ENCODE results near the gene BCAS3.

BCAS3 gene

GRCh38 chr17:60901242-60901641 is 223.6 kb downstream of the BCAS3 start:
- TF ChIP-seq CTCF (IDR thresholded peaks at IDR 0.05; ENCODE audit: control insufficient read depth, insufficient read depth, low read depth, low read length, missing control alignments): no peak
- no peak overlapping the region for H3K4me3 ChIP-seq (ENCODE audit: control insufficient read depth, low read depth, low read length)
- no peak for DNase-seq (ENCODE audit: low read depth)

DNA sequence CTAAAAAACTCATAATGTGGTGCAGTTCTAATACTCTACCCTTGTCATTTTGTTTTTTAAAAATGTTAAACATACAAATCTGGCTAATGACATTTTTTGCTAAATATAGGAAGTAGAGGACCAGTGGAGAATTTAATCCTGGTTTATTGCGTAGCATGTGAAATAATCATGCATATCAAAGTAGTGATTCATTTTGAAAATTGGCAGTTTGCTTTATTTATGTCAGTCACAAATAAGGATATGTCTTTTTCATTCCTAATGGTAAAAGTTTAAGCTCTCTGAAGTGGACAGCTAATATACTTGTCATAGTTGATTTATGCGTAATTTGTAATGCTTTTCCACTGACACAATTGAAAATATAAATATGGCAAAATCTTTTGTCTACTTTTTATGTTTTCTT is 224.2 kb downstream of the BCAS3 start:
- no peak overlapping the region for H3K4me3 ChIP-seq (ENCODE audit: control insufficient read depth, low read depth, low read length)
- no peak for TF ChIP-seq CTCF (IDR thresholded peaks at IDR 0.05; ENCODE audit: control insufficient read depth, insufficient read depth, low read depth, low read length, missing control alignments)
- peak; percentile 32 for DNase-seq (ENCODE audit: low read depth)

DNA sequence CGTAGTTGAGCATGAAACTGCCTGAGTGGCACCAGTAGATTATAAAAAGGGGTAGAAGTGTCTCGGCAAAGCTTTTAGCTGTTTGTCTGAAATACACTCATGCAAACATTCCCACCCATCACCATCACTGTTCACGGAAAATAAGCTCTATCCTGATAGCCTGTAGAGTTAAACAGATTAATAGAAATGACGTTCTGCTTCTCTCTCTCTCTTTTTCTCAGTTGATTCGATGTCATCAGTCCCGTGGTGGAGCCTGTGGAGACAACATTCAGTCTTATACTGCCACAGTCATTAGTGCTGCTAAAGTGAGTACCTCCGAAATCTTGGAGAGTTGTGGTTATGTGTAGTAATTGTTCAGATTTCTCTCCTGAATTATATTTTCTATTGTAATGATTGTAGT is 224.7 kb downstream of the BCAS3 start:
- no peak for DNase-seq (ENCODE audit: low read depth)
- no peak overlapping the region for H3K4me3 ChIP-seq (ENCODE audit: control insufficient read depth, low read depth, low read length)
- no peak for TF ChIP-seq CTCF (IDR thresholded peaks at IDR 0.05; ENCODE audit: control insufficient read depth, insufficient read depth, low read depth, low read length, missing control alignments)

DNA sequence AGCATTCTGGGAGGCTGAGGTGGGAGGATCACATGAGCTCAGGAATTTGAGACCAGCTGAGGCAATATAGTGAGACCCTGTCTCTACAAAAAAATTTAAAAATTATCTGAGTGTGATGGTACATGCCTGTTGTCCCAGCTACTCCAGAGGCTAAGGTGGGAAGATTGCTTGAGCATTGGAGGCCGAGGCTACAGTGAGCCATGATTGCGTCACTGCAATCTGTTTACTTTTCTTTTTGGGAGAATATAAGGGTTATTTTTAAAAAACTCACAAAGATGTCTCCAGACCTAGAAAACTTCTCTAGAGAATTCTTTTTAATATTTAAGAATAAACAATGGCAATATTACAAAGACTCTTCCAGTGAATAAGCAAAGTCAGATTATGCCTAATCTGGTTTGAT is 226.9 kb downstream of the BCAS3 start:
- DNase-seq (ENCODE audit: low read depth): no peak
- H3K4me3 ChIP-seq (ENCODE audit: control insufficient read depth, low read depth, low read length): no peak overlapping the region
- no peak for TF ChIP-seq CTCF (IDR thresholded peaks at IDR 0.05; ENCODE audit: control insufficient read depth, insufficient read depth, low read depth, low read length, missing control alignments)

- no peak for TF ChIP-seq CTCF (IDR thresholded peaks at IDR 0.05; ENCODE audit: control insufficient read depth, insufficient read depth, low read depth, low read length, missing control alignments)
- H3K4me3 ChIP-seq (ENCODE audit: control insufficient read depth, low read depth, low read length): no peak overlapping the region
- DNase-seq (ENCODE audit: low read depth): no peak
These were observed 228.1 kb downstream of the BCAS3 start for GRCh38 chr17:60905709-60906108.

DNA sequence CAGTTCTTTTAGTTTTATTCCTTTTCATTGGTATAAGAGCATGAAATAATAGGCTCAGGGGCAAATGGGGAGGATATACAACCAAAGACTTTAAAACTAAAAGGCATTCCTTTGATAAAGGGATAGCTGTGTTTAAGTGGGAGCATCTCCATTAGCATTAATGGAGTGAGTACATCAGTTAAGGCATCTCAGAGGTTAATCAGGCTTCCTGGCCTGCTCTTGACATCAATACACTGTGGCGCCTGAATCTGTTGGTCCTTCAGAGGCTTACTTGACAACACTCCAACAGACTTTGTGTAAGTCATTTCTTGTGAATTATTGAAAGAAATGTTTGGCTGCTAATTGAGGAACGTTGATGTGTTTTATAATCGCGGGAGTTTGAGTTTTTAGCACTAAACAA is 230.7 kb downstream of the BCAS3 start:
- H3K4me3 ChIP-seq (ENCODE audit: control insufficient read depth, low read depth, low read length): no peak overlapping the region
- DNase-seq (ENCODE audit: low read depth): no peak
- no peak for TF ChIP-seq CTCF (IDR thresholded peaks at IDR 0.05; ENCODE audit: control insufficient read depth, insufficient read depth, low read depth, low read length, missing control alignments)

- no peak for TF ChIP-seq CTCF (IDR thresholded peaks at IDR 0.05; ENCODE audit: control insufficient read depth, insufficient read depth, low read depth, low read length, missing control alignments)
- no peak for DNase-seq (ENCODE audit: low read depth)
- H3K4me3 ChIP-seq (ENCODE audit: control insufficient read depth, low read depth, low read length): no peak overlapping the region
These were observed 231.8 kb downstream of the BCAS3 start for GRCh38 chr17:60909405-60909804.
